Activated CD4-positive, alpha-beta T cell treated with anti-CD3 and anti-CD28 coated beads for 36 hours (primary cell): Measurements from ENCODE around the gene NUP153. TPM values are rescaled to one million over a fixed set of nuclear protein-coding genes. Genes with fewer than 3 reads are reported as not detected.

ENCODE experiments used
- ATAC-seq: fragments of 200-7000 bp; cut with Tn5 transposase; one replicate; pipeline ENCODE4 v1.10.0; 2021; ENCODE audit warnings: mild to moderate bottlenecking, moderate library complexity
- CTCF ChIA-PET: fragments of 350-600 bp; sonication (Branson Sonifier 250); formaldehyde crosslinking; loops from one replicate; lab custom pipeline; 2021; ENCODE audit warnings: antibody characterized with exemption; lab: Charles Lee
- POLR2A ChIA-PET: fragments of 350-600 bp; sonication (Branson Sonifier 250); formaldehyde crosslinking; loops from one replicate; lab custom pipeline; 2021; ENCODE audit warnings: antibody characterized with exemption, inconsistent platforms; lab: Charles Lee
- DNase-seq: peaks from one replicate; pipeline ENCODE4 v3.0.0-alpha.2; 2020
- H3K27ac Mint-ChIP-seq: one replicate; pipeline ENCODE4 v1.8.0; 2021; ENCODE audit warnings: mixed read lengths
- H3K27me3 Mint-ChIP-seq: one replicate; pipeline ENCODE4 v1.8.0; 2021; ENCODE audit warnings: mixed read lengths
- H3K36me3 Mint-ChIP-seq: one replicate; pipeline ENCODE4 v1.8.0; 2021; ENCODE audit warnings: low read depth, mixed read lengths
- H3K4me1 Mint-ChIP-seq: one replicate; pipeline ENCODE4 v1.8.0; 2021; ENCODE audit warnings: mixed read lengths
- H3K4me3 Mint-ChIP-seq: one replicate; pipeline ENCODE4 v1.8.0; 2021; ENCODE audit warnings: mild to moderate bottlenecking, moderate library complexity, mixed read lengths
- H3K9me3 Mint-ChIP-seq: one replicate; pipeline ENCODE4 v1.8.0; 2021; ENCODE audit warnings: low read depth, mixed read lengths
- intact Hi-C, 2 experiments: fragments of 100-400 bp; cut with DNase I in 1 of 2; cut with micrococcal nuclease in 1 of 2; formaldehyde crosslinking; loops; one replicate each; pipeline versions ENCODE4 v1.14.2 to v1.15.1; 2022 to 2024; cut with DNase I, micrococcal nuclease
- total RNA-seq, 2 experiments: library from RNA; stranded (reverse); gene quantifications; one replicate each; pipeline ENCODE4 v1.2.3, GENCODE V29; 2021

The NUP153 gene
- total RNA-seq, 2 experiments from 2014 or later, result 81.0 to 99.8 TPM

DNA sequence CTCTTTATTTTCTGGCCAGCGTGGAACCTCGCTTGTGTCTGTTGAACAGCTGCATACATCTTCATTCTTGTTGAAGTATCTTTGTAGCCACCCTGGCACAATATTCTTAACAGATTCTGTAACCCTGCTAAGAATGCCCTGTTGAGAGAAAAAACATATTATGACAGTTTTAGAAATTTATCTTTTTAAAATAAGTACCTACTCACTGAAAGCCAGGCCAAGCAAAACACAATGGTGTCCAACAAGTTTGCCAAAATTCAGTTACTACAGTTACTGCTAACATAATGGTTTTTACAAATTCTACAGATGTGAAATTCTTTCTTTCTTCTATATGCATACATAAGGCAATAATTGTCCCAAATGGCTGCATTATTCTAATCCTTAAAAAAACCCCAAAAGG, 18.2 kb downstream of the NUP153 start:
- Mint-ChIP-seq H3K36me3 (peaks cover 54% of the 10 kb centered on the region), H3K9me3 (no peaks in the 10 kb centered on the region), H3K27me3 (no peaks in the 10 kb centered on the region), H3K4me3 (no peak overlapping the region), H3K27ac (peak overlapping the region; percentile 67), H3K4me1 (peaks cover 47% of the 10 kb centered on the region)
- ChIA-PET CTCF (interaction anchor here (0.7 to 1.3 kb wide), 2 partner anchors 14 to 86 kb away, joined by 3 to 4 read pairs; no protein-coding TSS in a partner anchor), POLR2A (interaction anchor here (0.6 kb wide), 2 partner anchors 13 to 697 kb away, joined by 3 read pairs; no protein-coding TSS in a partner anchor)
- no peak for DNase-seq
- intact Hi-C loops, result no loop called here
- ATAC-seq, result no peak

DNA sequence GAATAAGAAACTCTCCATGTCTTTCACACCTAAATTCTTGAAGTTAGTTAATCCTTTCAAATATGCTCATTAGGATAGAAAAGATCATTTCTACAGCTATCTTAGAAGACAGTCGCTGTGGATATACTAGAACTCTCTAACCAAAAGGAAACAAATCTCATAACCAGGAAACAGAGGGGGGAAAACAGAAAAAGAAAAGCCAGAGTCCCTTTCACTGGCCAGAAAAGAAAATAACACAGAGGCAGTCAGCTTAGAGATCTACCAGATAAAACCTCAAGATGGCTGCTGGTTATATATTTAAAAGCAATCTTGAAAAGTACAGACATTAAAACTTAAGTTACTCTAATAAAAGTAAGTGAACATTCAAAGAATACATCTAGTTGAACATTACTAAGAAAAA, 19.6 kb downstream of the NUP153 start:
- POLR2A ChIA-PET, result no interaction called here
- DNase-seq, result no peak
- Mint-ChIP-seq H3K27me3 (no peaks in the 10 kb centered on the region), H3K36me3 (peaks cover 58% of the 10 kb centered on the region), H3K9me3 (no peaks in the 10 kb centered on the region), H3K4me1 (peaks cover 44% of the 10 kb centered on the region), H3K4me3 (no peak overlapping the region), H3K27ac (no peak overlapping the region)
- CTCF ChIA-PET, result interaction anchor here (0.7 to 1.0 kb wide), 2 partner anchors 9 to 11 kb away, joined by 3 read pairs; no protein-coding TSS in a partner anchor
- intact Hi-C loops, result loop anchor here in 1 of 2 experiments (2.0 kb wide), 1 partner anchor 14 kb away; no protein-coding TSS in a partner anchor
- ATAC-seq, result no peak

DNA sequence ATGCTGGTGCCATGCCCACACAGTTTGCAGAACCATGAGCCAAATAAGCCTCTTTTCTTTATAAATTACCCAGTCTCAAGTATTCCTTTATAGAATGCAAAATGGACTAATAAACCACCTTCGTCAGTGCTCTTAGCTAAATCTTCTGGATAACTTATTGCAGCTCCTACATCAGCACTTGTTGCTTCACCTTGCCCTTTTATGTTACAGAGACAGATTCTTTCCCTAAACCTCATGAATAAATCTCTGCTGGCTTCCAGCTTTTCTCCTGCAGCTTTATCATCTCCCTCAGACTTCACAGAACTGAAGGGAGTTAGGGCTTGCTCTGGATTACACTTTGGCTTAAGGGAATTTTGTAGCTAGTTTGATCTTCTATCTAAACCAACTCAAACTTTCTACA, 22.6 kb downstream of the NUP153 start:
- intact Hi-C loops, result no loop called here
- H3K4me1 Mint-ChIP-seq, result peaks cover 49% of the 10 kb centered on the region
- no peak overlapping the region for H3K27ac Mint-ChIP-seq
- POLR2A ChIA-PET, result interaction anchor here (0.6 kb wide), 1 partner anchor 70 kb away, joined by 4 read pairs; no protein-coding TSS in a partner anchor
- DNase-seq (no peak), ATAC-seq (no peak)
- H3K27me3 Mint-ChIP-seq, result no peaks in the 10 kb centered on the region
- CTCF ChIA-PET, result interaction anchor here (1.3 to 1.6 kb wide), 2 partner anchors 11 to 18 kb away, joined by 4 to 5 read pairs; no protein-coding TSS in a partner anchor
- no peaks in the 10 kb centered on the region for H3K9me3 Mint-ChIP-seq
- no peak overlapping the region for H3K4me3 Mint-ChIP-seq
- H3K36me3 Mint-ChIP-seq, result peaks cover 63% of the 10 kb centered on the region

DNA sequence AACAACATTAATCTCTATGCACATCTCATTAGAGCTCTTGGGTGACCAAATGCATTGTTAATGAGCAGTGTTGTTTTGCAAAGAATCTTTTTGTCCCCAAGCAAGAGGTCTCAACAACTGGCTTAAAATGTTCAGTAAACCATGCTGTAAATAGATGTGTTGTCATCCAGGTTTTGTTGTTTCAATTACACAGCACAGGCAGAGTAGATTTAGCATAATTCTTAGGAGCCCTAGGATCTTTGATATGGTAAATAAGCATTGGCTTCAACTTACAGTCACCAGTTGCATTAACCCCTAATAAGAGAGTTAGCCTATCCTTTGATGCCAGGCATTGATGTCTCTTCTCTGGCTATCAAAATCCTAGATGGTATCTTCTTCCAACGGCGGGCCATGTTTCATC, 23.3 kb downstream of the NUP153 start:
- Mint-ChIP-seq H3K27ac (peak overlapping the region; percentile 10), H3K4me3 (no peak overlapping the region), H3K27me3 (no peaks in the 10 kb centered on the region), H3K4me1 (peaks cover 52% of the 10 kb centered on the region), H3K9me3 (no peaks in the 10 kb centered on the region), H3K36me3 (peaks cover 63% of the 10 kb centered on the region)
- ATAC-seq, result no peak
- no peak for DNase-seq
- intact Hi-C loops, result no loop called here
- ChIA-PET POLR2A (no interaction called here), CTCF (interaction anchor here (1.6 kb wide), 1 partner anchor 19 kb away, joined by 5 read pairs; no protein-coding TSS in a partner anchor)

DNA sequence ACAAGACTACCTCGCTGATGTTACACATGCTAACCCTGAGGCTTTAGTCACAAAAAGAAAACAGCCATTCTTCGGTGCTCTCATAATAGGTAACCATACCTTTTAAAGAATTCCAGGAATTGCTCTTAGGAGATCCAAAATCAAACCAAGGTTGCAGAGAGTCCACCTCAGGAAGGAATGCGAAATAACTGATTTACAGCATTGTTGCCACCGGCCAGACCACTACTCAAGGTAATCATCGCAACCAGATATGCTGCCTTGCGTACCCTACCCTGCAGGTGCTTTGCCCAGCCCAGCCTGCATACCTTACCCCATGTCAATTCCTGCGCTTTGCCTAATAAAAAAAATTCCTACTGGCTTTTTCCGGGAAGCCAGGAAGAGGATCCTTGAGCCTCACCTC, 27.0 kb downstream of the NUP153 start:
- ATAC-seq (no peak), DNase-seq (no peak)
- peak overlapping the region; percentile 51 for H3K27ac Mint-ChIP-seq
- H3K4me1 Mint-ChIP-seq, result peaks cover 59% of the 10 kb centered on the region
- intact Hi-C loops, result no loop called here
- peaks cover 54% of the 10 kb centered on the region for H3K36me3 Mint-ChIP-seq
- H3K27me3 Mint-ChIP-seq, result no peaks in the 10 kb centered on the region
- POLR2A ChIA-PET, result no interaction called here
- H3K4me3 Mint-ChIP-seq, result no peak overlapping the region
- H3K9me3 Mint-ChIP-seq, result no peaks in the 10 kb centered on the region
- CTCF ChIA-PET, result no interaction called here

DNA sequence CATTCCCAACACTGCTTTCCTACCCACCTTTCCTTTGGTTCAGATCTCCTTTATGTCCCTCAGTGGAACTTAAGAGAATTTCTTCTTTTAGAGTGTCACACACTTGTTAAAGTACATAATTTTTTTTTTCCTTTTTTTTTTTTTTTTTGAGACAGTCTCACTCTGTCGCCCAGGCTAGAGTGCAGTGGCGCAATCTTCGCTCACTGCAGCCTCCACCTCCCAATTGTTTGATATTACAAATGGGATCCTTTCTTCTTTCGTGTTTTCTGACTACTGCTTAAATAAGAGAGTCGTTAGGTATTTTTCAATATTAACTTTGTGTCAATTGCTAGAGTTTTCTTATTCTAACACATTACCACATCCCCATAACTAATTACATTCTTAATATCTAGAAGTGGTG, 29.1 kb downstream of the NUP153 start:
- H3K27me3 Mint-ChIP-seq, result no peaks in the 10 kb centered on the region
- ATAC-seq (no peak), DNase-seq (no peak)
- peaks cover 59% of the 10 kb centered on the region for H3K4me1 Mint-ChIP-seq
- intact Hi-C loops, result no loop called here
- H3K27ac Mint-ChIP-seq, result no peak overlapping the region
- peaks cover 52% of the 10 kb centered on the region for H3K36me3 Mint-ChIP-seq
- no peak overlapping the region for H3K4me3 Mint-ChIP-seq
- H3K9me3 Mint-ChIP-seq, result no peaks in the 10 kb centered on the region
- ChIA-PET CTCF (interaction anchor here (1.2 kb wide), 1 partner anchor 9 kb away, joined by 3 read pairs; no protein-coding TSS in a partner anchor), POLR2A (no interaction called here)

DNA sequence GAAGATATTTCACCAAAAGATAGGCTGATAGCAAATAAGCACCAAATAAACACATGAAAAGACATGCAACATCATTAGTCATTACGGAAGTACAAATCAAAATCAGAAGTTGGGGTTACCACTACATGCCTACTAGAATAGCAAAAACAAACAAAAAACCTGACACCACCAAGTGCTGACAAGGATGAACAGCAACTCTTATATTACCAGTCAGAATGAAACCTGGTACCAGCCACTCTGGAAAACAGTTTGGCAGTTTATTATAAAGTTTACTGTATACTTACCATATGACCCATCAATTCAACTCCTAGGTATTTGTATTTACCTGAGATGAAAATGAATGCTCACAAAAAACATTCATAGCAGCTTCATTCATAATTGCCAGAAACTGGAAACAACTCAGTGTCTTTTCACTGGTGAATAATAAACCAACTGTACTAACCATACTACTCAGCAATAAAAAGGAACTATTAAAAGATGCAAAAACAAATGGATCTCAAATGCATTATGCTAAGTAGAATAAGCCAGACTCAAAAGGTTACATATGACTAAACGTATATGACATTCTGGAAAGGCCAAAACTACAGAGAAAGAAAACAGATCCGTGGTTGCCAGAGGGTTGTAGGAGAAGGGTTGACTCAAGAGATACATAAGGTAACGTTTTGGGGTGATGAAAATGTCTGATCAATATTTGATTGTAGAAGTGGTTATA, 33.0 kb downstream of the NUP153 start:
- DNase-seq (peak; percentile 30), ATAC-seq (peak; percentile 89)
- CTCF ChIA-PET, result interaction anchor here (0.7 to 1.2 kb wide), 2 partner anchors 40 to 48 kb away, joined by 3 read pairs; no protein-coding TSS in a partner anchor
- no peaks in the 10 kb centered on the region for H3K27me3 Mint-ChIP-seq
- peaks cover 59% of the 10 kb centered on the region for H3K36me3 Mint-ChIP-seq
- peak overlapping the region; percentile 63 for H3K27ac Mint-ChIP-seq
- POLR2A ChIA-PET, result no interaction called here
- intact Hi-C loops, result loop anchor here in 1 of 2 experiments (1.0 to 5.0 kb wide), 3 partner anchors 20 to 36 kb away; no protein-coding TSS in a partner anchor
- no peaks in the 10 kb centered on the region for H3K9me3 Mint-ChIP-seq
- H3K4me3 Mint-ChIP-seq, result no peak overlapping the region
- H3K4me1 Mint-ChIP-seq, result peaks cover 32% of the 10 kb centered on the region

DNA sequence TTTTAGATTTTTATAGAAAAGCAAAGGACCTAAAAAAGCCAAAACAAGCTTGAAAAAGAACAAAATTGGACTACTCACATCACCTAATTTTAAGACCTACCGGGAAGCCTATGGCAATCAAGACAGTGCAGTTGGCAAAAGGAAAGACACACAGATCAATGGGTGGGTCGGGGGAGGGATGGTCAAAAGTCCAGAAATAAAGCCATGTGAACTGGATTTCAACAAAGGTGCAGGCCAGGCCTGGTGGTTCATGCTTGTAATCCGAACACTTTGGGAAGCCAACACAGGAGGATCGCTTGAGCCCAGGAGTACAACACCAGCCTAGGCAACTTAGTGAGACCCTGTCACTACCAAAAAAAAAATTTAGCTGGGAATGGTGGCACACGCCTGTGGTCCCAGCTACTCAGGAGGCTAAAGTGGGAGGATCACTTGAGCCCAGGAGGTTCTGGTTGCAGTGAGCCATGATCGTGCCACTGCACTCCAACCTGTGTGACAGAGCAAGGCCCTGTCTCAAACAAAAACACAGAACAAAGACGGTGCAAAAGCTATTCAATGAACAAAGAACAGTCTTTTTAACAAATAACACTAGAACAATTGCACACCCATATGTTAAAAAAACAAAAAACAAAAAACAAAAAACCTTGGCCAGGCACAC, 34.5 kb downstream of the NUP153 start:
- ChIA-PET POLR2A (no interaction called here), CTCF (interaction anchor here (0.7 to 0.9 kb wide), 2 partner anchors 20 to 22 kb away, joined by 3 to 4 read pairs; no protein-coding TSS in a partner anchor)
- Mint-ChIP-seq H3K4me1 (peaks cover 19% of the 10 kb centered on the region), H3K27ac (no peak overlapping the region), H3K36me3 (peaks cover 63% of the 10 kb centered on the region), H3K4me3 (no peak overlapping the region), H3K27me3 (no peaks in the 10 kb centered on the region), H3K9me3 (no peaks in the 10 kb centered on the region)
- intact Hi-C loops, result loop anchor here in 1 of 2 experiments (5.0 kb wide), 1 partner anchor 35 kb away; no protein-coding TSS in a partner anchor
- DNase-seq (no peak), ATAC-seq (no peak)

DNA sequence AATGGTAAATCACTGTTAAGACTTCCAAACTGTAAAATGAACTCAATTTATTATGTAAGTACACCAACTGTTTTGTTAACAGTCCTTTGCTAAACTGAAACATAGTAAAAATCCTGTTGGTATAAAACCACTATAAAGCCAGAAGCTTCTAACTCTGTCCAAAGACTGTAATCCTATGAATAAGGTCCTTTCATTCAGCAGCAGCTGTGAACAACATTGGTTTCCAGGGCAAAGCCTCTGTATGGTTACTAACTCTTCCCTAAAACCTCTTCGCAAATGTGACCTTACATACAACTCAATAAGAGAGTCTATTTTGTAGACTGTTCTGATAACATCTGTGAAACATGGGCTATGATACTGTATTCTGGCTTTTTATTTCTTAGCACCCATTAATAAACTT, 40.1 kb downstream of the NUP153 start:
- no peaks in the 10 kb centered on the region for H3K9me3 Mint-ChIP-seq
- no peaks in the 10 kb centered on the region for H3K27me3 Mint-ChIP-seq
- ChIA-PET POLR2A (no interaction called here), CTCF (interaction anchor here (0.6 to 1.4 kb wide), 4 partner anchors 9 to 130 kb away, joined by 3 to 5 read pairs (median 3); no protein-coding TSS in a partner anchor)
- H3K4me1 Mint-ChIP-seq, result peaks cover 19% of the 10 kb centered on the region
- peak overlapping the region; percentile 45 for H3K27ac Mint-ChIP-seq
- H3K36me3 Mint-ChIP-seq, result peaks cover 66% of the 10 kb centered on the region
- intact Hi-C loops, result no loop called here
- ATAC-seq (no peak), DNase-seq (no peak)
- no peak overlapping the region for H3K4me3 Mint-ChIP-seq

DNA sequence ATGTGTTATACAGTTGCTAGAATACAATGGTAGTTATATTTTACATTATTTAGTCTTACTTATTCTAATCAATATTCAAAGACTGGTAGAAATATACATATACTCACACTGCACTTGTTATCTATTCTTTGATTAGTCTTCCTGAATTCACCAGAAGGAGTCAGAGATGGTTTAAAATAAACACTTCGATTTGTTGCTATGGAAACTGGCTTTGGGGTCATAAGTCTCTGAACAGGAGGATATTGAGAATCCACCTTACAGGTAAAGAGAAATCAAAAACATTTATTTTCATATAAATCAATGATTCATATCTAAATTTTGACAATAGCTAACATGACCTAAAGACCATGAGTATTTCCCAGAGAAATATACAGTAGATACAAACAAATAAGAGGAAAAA, 41.6 kb downstream of the NUP153 start:
- Mint-ChIP-seq H3K9me3 (no peaks in the 10 kb centered on the region), H3K27me3 (no peaks in the 10 kb centered on the region), H3K4me3 (no peak overlapping the region), H3K4me1 (peaks cover 19% of the 10 kb centered on the region), H3K36me3 (peaks cover 65% of the 10 kb centered on the region), H3K27ac (no peak overlapping the region)
- intact Hi-C loops, result loop anchor here in 1 of 2 experiments (2.0 kb wide), 1 partner anchor 26 kb away; no protein-coding TSS in a partner anchor
- ATAC-seq (no peak), DNase-seq (no peak)
- ChIA-PET CTCF (interaction anchor here (0.8 kb wide), 1 partner anchor 259 kb away, joined by 3 read pairs; no protein-coding TSS in a partner anchor), POLR2A (no interaction called here)

DNA sequence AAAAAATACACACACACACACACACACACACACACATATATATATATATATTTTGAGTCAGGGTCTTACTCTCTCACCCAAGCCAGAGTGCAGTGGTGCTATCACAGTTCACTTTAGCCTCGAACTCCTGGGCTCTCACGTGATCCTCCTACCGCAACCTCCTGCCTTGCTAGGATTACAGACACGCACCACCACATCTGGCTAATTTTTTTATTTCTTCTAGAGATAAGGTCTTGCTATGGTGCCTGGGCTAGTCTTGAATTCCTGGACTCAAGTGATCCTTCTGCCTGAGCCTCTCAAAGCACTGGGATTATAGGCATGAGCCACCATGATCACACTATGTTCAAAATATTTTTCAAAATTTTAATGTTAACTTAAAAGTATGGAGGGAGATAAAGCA, 43.5 kb downstream of the NUP153 start:
- Mint-ChIP-seq H3K9me3 (no peaks in the 10 kb centered on the region), H3K27me3 (no peaks in the 10 kb centered on the region), H3K4me1 (peaks cover 19% of the 10 kb centered on the region), H3K27ac (no peak overlapping the region), H3K4me3 (no peak overlapping the region), H3K36me3 (peaks cover 58% of the 10 kb centered on the region)
- ChIA-PET POLR2A (no interaction called here), CTCF (no interaction called here)
- intact Hi-C loops, result loop anchor here in 1 of 2 experiments (5.0 kb wide), 1 partner anchor 39 kb away; no protein-coding TSS in a partner anchor
- DNase-seq, result no peak
- no peak for ATAC-seq
